ENCODE data around the gene ATG2A.

Gene ATG2A

GRCh38 chr11:64876835-64877341 lies 40.1 kb downstream of the ATG2A start:
- H3K27ac ChIP-seq: peak overlapping the region; percentile 94
- TF ChIP-seq CTCF (conservative IDR thresholded peaks at IDR 0.05): no peak

GRCh38 chr11:64876229-64876750 lies 40.7 kb downstream of the ATG2A start:
- TF ChIP-seq CTCF (conservative IDR thresholded peaks at IDR 0.05): no peak
- peak overlapping the region; percentile 94 for H3K27ac ChIP-seq

- TF ChIP-seq CTCF (conservative IDR thresholded peaks at IDR 0.05): no peak
Measured at GRCh38 chr11:64875369-64876228, 41.4 kb downstream of the ATG2A start.

GRCh38 chr11:64874308-64875240 lies 42.4 kb downstream of the ATG2A start:
- H3K27ac ChIP-seq: no peak overlapping the region; the same call in 1 of the 2 replicates
- no peak for TF ChIP-seq CTCF (conservative IDR thresholded peaks at IDR 0.05)

More at GRCh38 chr11:64875369-64876228, 41.4 kb downstream of the ATG2A start:
- H3K27ac ChIP-seq: peak overlapping the region; percentile 94; the same call in 1 of the 2 replicates

- no peak for TF ChIP-seq CTCF (conservative IDR thresholded peaks at IDR 0.05)
- no peak overlapping the region for H3K27ac ChIP-seq
Measured at GRCh38 chr11:64872790-64873488, 44.1 kb downstream of the ATG2A start.

GRCh38 chr11:64871492-64871891 lies 45.5 kb downstream of the ATG2A start:
- TF ChIP-seq CTCF (conservative IDR thresholded peaks at IDR 0.05): no peak
- no peak overlapping the region for H3K27ac ChIP-seq

All from VCaP (cell line).